GM23338 (cell line): ENCODE results near the gene CKS1B. TPM values are rescaled to one million over a fixed set of nuclear protein-coding genes. Genes with fewer than 3 reads are reported as not detected.

Experiments
- ATAC-seq: fragments of 200-7000 bp; cut with Tn5 transposase; 3 replicates; pipeline ENCODE4 v1.9.1; 2020
- DNase-seq: peaks from one replicate; pipeline ENCODE4 v3.0.0-alpha.2; 2015; ENCODE audit warnings: low spot score
- H2AFZ ChIP-seq: fragments of 200-600 bp; sonication (generic); 2 replicates; pipeline ENCODE4 v1.8.0; 2016; ENCODE audit warnings: antibody characterized with exemption, mild to moderate bottlenecking, moderate library complexity
- H3F3A ChIP-seq: fragments of 200-600 bp; sonication (generic); replicated peaks from 2 replicates; pipeline ENCODE4 v1.8.0; 2017; ENCODE audit warnings: antibody characterized with exemption, mixed run types, low read depth
- H3K27ac ChIP-seq: fragments of 200-600 bp; sonication (generic); 2 replicates; pipeline ENCODE4 v1.6.1; 2016; ENCODE audit warnings: low read depth
- H3K27me3 ChIP-seq: fragments of 200-600 bp; sonication (generic); 2 replicates; pipeline ENCODE4 v1.8.0; 2016; ENCODE audit warnings: mild to moderate bottlenecking, mixed run types, moderate library complexity; ENCODE audit not compliant: insufficient read depth
- H3K36me3 ChIP-seq: fragments of 200-600 bp; sonication (generic); 2 replicates; pipeline ENCODE4 v1.8.0; 2016; ENCODE audit warnings: mild to moderate bottlenecking; ENCODE audit not compliant: insufficient read depth
- H3K4me1 ChIP-seq: fragments of 200-600 bp; sonication (generic); 2 replicates; pipeline ENCODE4 v1.8.0; 2016; ENCODE audit warnings: mild to moderate bottlenecking, moderate library complexity; ENCODE audit not compliant: insufficient read depth
- H3K4me2 ChIP-seq: fragments of 200-600 bp; sonication (generic); 2 replicates; pipeline ENCODE4 v1.7.1; 2017; ENCODE audit warnings: mixed run types
- H3K4me3 ChIP-seq: fragments of 200-600 bp; sonication (generic); 2 replicates; pipeline ENCODE4 v1.6.1; 2016; ENCODE audit warnings: mixed run types
- H3K79me2 ChIP-seq: fragments of 200-600 bp; sonication (generic); replicated peaks from 2 replicates; pipeline ENCODE4 v1.8.0; 2017; ENCODE audit warnings: mild to moderate bottlenecking; ENCODE audit not compliant: insufficient read depth
- H3K9me2 ChIP-seq: fragments of 200-600 bp; sonication (generic); 2 replicates; pipeline ENCODE4 v1.8.0; 2017; ENCODE audit not compliant: insufficient read depth
- H4K20me1 ChIP-seq: fragments of 200-600 bp; sonication (generic); replicated peaks from 2 replicates; pipeline ENCODE4 v1.8.0; 2017; ENCODE audit warnings: mild to moderate bottlenecking; ENCODE audit not compliant: insufficient read depth
- H3K27ac Mint-ChIP-seq: 2 replicates; pipeline ENCODE4 v1.8.0; 2020; ENCODE audit warnings: inconsistent platforms, mild to moderate bottlenecking, moderate library complexity, mixed read lengths
- H3K27me3 Mint-ChIP-seq: 3 replicates; pipeline ENCODE4 v1.8.0; 2022; ENCODE audit warnings: low read depth, mild to moderate bottlenecking, moderate library complexity, mixed read lengths, inconsistent platforms; ENCODE audit not compliant: insufficient read depth, poor library complexity
- H3K36me3 Mint-ChIP-seq: 3 replicates; pipeline ENCODE4 v1.8.0; 2021; ENCODE audit warnings: low read depth, mild to moderate bottlenecking, inconsistent platforms, moderate library complexity, mixed read lengths
- H3K4me1 Mint-ChIP-seq: 3 replicates; pipeline ENCODE4 v1.8.0; 2020; ENCODE audit warnings: mild to moderate bottlenecking, inconsistent platforms, mixed read lengths
- H3K4me3 Mint-ChIP-seq: 3 replicates; pipeline ENCODE4 v1.8.0; 2021; ENCODE audit warnings: moderate library complexity, mild to moderate bottlenecking, inconsistent platforms, mixed read lengths
- H3K9me3 Mint-ChIP-seq: 3 replicates; pipeline ENCODE4 v1.8.0; 2020; ENCODE audit warnings: moderate library complexity, mild to moderate bottlenecking, inconsistent platforms, mixed read lengths
- CREB1 ChIP-seq: fragments of 250-450 bp; sonication (Bioruptor Pico); IDR thresholded peaks from 2 replicates; pipeline ENCODE4 v1.5.0; 2020; ENCODE audit warnings: low read depth, mild to moderate bottlenecking, moderate library complexity
- CTCF ChIP-seq, 2 experiments: fragments of 200-600 bp in 1 of 2; sonication (generic) in 1 of 2; conservative IDR thresholded peaks; 2 replicates each; pipeline versions ENCODE4 v1.5.1 to v1.6.1; 2016 to 2017; ENCODE audit warnings: antibody characterized with exemption in 2 of 2, low read depth in 2 of 2, mild to moderate bottlenecking in 2 of 2, moderate library complexity in 1 of 2
- ETS1 ChIP-seq: IDR thresholded peaks from 2 replicates; pipeline ENCODE4 v1.6.1; 2016; ENCODE audit warnings: antibody characterized with exemption
- EZH2 ChIP-seq: fragments of 200-600 bp; sonication (generic); IDR thresholded peaks from one replicate; pipeline ENCODE4 v1.8.0; 2017; ENCODE audit warnings: antibody characterized with exemption, mild to moderate bottlenecking, low read depth; ENCODE audit not compliant: unreplicated experiment
- EZH2phosphoT487 ChIP-seq: fragments of 200-600 bp; sonication (generic); IDR thresholded peaks from one replicate; pipeline ENCODE4 v1.8.1; 2018; ENCODE audit warnings: antibody characterized with exemption; ENCODE audit not compliant: unreplicated experiment
- JUNB ChIP-seq: IDR thresholded peaks from one replicate; pipeline ENCODE4 v1.6.1; 2016; ENCODE audit warnings: antibody characterized with exemption; ENCODE audit not compliant: unreplicated experiment
- NANOG ChIP-seq: IDR thresholded peaks from 2 replicates; pipeline ENCODE4 v1.6.1; 2016; ENCODE audit warnings: antibody characterized with exemption, borderline replicate concordance
- POLR2AphosphoS5 ChIP-seq: IDR thresholded peaks from 2 replicates; pipeline ENCODE4 v1.6.1; 2016; ENCODE audit warnings: antibody characterized with exemption, low read depth
- REST ChIP-seq: IDR thresholded peaks from one replicate; pipeline ENCODE4 v1.6.1; 2018; ENCODE audit warnings: antibody characterized with exemption; ENCODE audit not compliant: unreplicated experiment
- STAT1 ChIP-seq: IDR thresholded peaks from one replicate; pipeline ENCODE4 v1.6.1; 2016; ENCODE audit warnings: antibody characterized with exemption; ENCODE audit not compliant: unreplicated experiment
- ZNF331 ChIP-seq: fragments of 250-450 bp; sonication (Bioruptor Pico); IDR thresholded peaks from 2 replicates; pipeline ENCODE4 v1.5.0; 2020; ENCODE audit warnings: low read depth, mild to moderate bottlenecking, moderate library complexity
- ZNF462 ChIP-seq: fragments of 250-450 bp; sonication (Bioruptor Pico); IDR thresholded peaks from 2 replicates; pipeline ENCODE4 v1.5.0; 2020; ENCODE audit warnings: mild to moderate bottlenecking, moderate library complexity
- polyA plus RNA-seq: library from polyadenylated mRNA; unstranded; fragments of >200 nt; fragmentation: Nextera tagmentation; extraction: Ambion mirVana; gene quantifications from 2 replicates; pipeline ENCODE4 v1.2.1, GENCODE V29; 2016
- total RNA-seq: library from RNA; depleted of rRNA; stranded (reverse); fragments of >200 nt; shearing (Covaris generic); gene quantifications from 2 replicates; pipeline ENCODE4 v1.2.3, GENCODE V29; 2014

CKS1B gene
- total and polyA plus RNA-seq, 2 experiments from 2014 or later = 296 to 617 TPM

- no peaks in the 10 kb centered on the region for H3K36me3 ChIP-seq
- no peak overlapping the region for H3K27ac ChIP-seq
- H3K36me3 Mint-ChIP-seq = peaks cover 12% of the 10 kb centered on the region
- peaks cover 44% of the 10 kb centered on the region for H3K79me2 ChIP-seq
- H3K4me3 ChIP-seq = 0 out of 2 replicates have a peak overlapping the region, but pooled peaks have one; percentile 23
- H2AFZ ChIP-seq = no peak overlapping the region
- H3K27ac Mint-ChIP-seq = no peak overlapping the region
- TF ChIP-seq EZH2phosphoT487 (no peak), NANOG (no peak), ZNF462 (CRISPR knock-in tag) (no peak), REST (no peak), POLR2AphosphoS5 (no peak), CTCF (conservative IDR thresholded peaks at IDR 0.05; ENCODE audit: low read depth in 2 of 2) (no peak), EZH2 (no peak), CREB1 (CRISPR knock-in tag) (no peak), JUNB (no peak), ETS1 (no peak), STAT1 (no peak), ZNF331 (CRISPR knock-in tag) (no peak)
- peaks cover 7% of the 10 kb centered on the region for H4K20me1 ChIP-seq
- peak overlapping the region; percentile 26; the same call in 1 of the 3 replicates for H3K4me3 Mint-ChIP-seq
- DNase-seq (peak; percentile 56), ATAC-seq (peak; percentile 6)
- H3K9me2 ChIP-seq = no peaks in the 10 kb centered on the region
- H3K9me3 Mint-ChIP-seq = no peaks in the 10 kb centered on the region
- peaks cover 70% of the 10 kb centered on the region for H3K4me1 Mint-ChIP-seq
- peaks cover 6% of the 10 kb centered on the region; the same call in 1 of the 2 replicates for H3F3A ChIP-seq
- H3K4me1 ChIP-seq = peaks cover 51% of the 10 kb centered on the region
- H3K4me2 ChIP-seq = peak overlapping the region; percentile 72
- H3K27me3 ChIP-seq = no peaks in the 10 kb centered on the region
- H3K27me3 Mint-ChIP-seq = peaks cover 19% of the 10 kb centered on the region
Measured at GRCh38 chr1:155008015-155008941, 33.8 kb downstream of the CKS1B start.
